Measurements from ENCODE around the gene TAF15. TPM values are rescaled to one million over a fixed set of nuclear protein-coding genes. Genes with fewer than 3 reads are reported as not detected.
A peak's percentile ranks its signal among the peaks of the same experiment; 100 is the strongest.

Gene TAF15
- total RNA-seq, 4 donors from 2014 or later = 48.7 to 111 (median 66.7) TPM

DNA sequence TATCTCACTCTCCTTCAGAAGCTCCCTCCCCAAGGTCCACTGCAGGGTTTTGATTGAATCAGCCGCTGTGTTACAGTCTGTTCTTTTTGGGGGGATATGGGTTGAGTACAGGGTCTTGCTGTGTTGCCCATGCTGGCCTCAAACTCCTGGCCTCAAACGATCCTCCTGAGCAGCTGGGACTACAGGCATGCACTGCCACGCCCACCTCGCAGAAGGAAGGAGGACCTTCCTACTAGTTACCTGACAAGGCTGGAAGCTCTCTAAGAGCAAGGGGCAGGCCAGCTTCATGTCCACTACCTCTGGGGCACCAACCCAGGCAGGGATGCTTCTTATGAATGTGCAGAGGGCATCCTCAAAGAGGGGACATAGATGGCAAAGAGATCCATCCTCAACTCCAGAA lies 11.9 kb upstream of the TAF15 start:
- no peak for DNase-seq
- Histone ChIP-seq H3K36me3 (no peaks in the 10 kb centered on the region), H3K9me3 (no peaks in the 10 kb centered on the region), H3K4me3 (no peak overlapping the region), H3K4me1 (peaks cover 22 to 83% (median 50%) of the 10 kb centered on the region in 3 donors), H3K27ac (no peak overlapping the region), H3K27me3 (peaks cover 0 to 44% (median 0%) of the 10 kb centered on the region in 4 donors)
- no peak for TF ChIP-seq POLR2A (IDR thresholded peaks at IDR 0.05)
- TF ChIP-seq, protein P1, sequence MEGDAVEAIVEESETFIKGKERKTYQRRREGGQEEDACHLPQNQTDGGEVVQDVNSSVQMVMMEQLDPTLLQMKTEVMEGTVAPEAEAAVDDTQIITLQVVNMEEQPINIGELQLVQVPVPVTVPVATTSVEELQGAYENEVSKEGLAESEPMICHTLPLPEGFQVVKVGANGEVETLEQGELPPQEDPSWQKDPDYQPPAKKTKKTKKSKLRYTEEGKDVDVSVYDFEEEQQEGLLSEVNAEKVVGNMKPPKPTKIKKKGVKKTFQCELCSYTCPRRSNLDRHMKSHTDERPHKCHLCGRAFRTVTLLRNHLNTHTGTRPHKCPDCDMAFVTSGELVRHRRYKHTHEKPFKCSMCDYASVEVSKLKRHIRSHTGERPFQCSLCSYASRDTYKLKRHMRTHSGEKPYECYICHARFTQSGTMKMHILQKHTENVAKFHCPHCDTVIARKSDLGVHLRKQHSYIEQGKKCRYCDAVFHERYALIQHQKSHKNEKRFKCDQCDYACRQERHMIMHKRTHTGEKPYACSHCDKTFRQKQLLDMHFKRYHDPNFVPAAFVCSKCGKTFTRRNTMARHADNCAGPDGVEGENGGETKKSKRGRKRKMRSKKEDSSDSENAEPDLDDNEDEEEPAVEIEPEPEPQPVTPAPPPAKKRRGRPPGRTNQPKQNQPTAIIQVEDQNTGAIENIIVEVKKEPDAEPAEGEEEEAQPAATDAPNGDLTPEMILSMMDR (IDR thresholded peaks at IDR 0.05) = no peak
- intact Hi-C loops (cut with DNase I) = no loop called here
- WGBS, 2 donors = 58 to 92% methylated on average over 1 to 2 of the region's 4 CpGs

DNA sequence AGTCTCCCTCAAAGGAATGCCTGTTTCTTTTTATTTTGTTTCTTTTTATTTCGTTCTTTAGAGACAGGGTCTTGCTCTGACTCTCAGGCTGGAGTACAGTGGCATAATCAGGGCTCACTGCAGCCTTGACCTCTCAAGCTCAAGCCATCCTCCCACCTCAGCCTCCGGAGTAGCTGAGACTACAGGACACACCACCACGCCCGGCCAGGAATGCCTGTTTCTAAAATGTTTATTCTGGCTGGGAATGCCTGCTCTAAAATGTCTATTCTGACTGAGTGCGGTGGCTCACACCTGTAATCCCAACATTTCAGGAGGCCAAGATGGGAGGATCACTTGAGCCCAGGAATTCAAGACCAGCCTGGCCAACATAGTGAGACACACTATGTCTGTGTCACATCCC lies 11.4 kb upstream of the TAF15 start:
- intact Hi-C loops (cut with DNase I) = no loop called here
- Histone ChIP-seq H3K27ac (no peak overlapping the region), H3K4me1 (peaks cover 22 to 78% (median 47%) of the 10 kb centered on the region in 3 donors), H3K36me3 (no peaks in the 10 kb centered on the region), H3K9me3 (no peaks in the 10 kb centered on the region), H3K4me3 (no peak overlapping the region), H3K27me3 (peaks cover 0 to 44% (median 0%) of the 10 kb centered on the region in 4 donors)
- no peak for DNase-seq
- 58 to 82% methylated on average over 4 of the region's 5 CpGs for WGBS, 2 donors
- TF ChIP-seq, protein P1 (IDR thresholded peaks at IDR 0.05) = no peak
- no peak for TF ChIP-seq POLR2A (IDR thresholded peaks at IDR 0.05)

DNA sequence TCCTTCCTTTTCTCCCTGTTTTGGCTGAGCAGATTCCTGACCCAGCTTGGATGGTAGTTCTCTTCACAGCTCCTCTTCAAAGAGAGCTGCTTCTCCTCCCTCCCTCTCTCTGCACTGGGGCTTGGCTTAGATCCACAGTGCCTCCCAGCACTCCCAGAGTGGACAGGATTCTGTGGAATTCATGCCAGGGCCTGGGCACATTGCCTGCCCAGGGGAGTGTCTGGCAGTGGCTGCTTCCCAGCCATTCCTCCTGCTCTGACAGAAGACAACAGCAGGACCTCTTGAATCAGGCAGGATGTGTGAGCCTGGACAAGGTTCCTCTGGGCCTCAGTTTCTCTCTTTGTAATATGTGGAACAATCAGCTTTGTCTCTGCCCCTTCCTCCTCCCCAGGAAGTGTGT lies 9.3 kb upstream of the TAF15 start:
- intact Hi-C loops (cut with DNase I) = no loop called here
- DNase-seq = no peak

DNA sequence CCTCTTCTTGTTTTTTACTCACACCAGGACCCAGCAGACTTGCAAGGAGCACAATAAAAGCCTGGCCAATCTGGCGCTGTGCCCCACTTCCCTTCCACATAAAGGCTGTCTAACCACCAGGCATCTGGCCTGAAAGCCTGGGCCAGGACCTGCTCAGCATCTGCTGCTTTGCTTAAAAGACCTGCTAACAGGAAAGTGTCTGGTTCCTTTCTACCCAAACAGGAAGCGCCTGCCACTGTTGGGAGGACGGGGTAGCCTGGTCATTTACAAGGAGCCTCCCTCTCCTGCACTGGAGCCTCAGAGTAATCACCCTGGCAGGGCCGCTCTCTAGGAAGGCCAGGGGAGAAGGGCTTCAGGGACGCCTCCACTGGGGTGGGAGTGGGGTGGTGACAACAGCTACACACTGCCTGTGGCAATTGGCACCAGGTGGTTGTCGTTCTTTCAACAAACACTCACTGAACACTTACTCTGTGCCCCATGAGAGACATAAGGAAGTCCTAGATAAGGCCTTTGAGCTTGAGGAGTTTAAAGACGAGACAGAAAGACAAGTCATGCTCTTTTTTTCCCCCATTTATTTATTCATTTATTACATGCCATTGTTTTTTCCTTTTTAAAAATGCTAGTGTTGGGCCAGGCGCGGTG lies 7.6 kb upstream of the TAF15 start:
- 50 to 57% methylated on average over 5 to 6 of the region's 9 CpGs for WGBS, 2 donors
- Histone ChIP-seq H3K9me3 (no peaks in the 10 kb centered on the region), H3K27me3 (peaks cover 0 to 9% (median 0%) of the 10 kb centered on the region in 4 donors), H3K4me1 (peaks cover 10 to 50% (median 35%) of the 10 kb centered on the region in 3 donors), H3K36me3 (no peaks in the 10 kb centered on the region), H3K4me3 (no peak overlapping the region), H3K27ac (peak overlapping the region in 3 of 4 donors; percentile 21 to 80 (median 69))
- intact Hi-C loops (cut with DNase I) = no loop called here
- TF ChIP-seq POLR2A (IDR thresholded peaks at IDR 0.05) = no peak
- TF ChIP-seq, protein P1 (IDR thresholded peaks at IDR 0.05) = no peak
- DNase-seq = no peak

More for the DNA sequence above, 9.3 kb upstream of the TAF15 start:
- peaks cover 0 to 26% (median 0%) of the 10 kb centered on the region in 4 donors for H3K27me3 ChIP-seq
- H3K4me1 ChIP-seq = peaks cover 17 to 65% (median 43%) of the 10 kb centered on the region in 3 donors
- TF ChIP-seq, protein P1 (IDR thresholded peaks at IDR 0.05) = no peak
- TF ChIP-seq POLR2A (IDR thresholded peaks at IDR 0.05) = no peak
- H3K27ac ChIP-seq = peak overlapping the region; percentile 0 to 80 (median 49)
- H3K9me3 ChIP-seq = no peaks in the 10 kb centered on the region
- H3K36me3 ChIP-seq = no peaks in the 10 kb centered on the region
- no peak overlapping the region for H3K4me3 ChIP-seq

DNA sequence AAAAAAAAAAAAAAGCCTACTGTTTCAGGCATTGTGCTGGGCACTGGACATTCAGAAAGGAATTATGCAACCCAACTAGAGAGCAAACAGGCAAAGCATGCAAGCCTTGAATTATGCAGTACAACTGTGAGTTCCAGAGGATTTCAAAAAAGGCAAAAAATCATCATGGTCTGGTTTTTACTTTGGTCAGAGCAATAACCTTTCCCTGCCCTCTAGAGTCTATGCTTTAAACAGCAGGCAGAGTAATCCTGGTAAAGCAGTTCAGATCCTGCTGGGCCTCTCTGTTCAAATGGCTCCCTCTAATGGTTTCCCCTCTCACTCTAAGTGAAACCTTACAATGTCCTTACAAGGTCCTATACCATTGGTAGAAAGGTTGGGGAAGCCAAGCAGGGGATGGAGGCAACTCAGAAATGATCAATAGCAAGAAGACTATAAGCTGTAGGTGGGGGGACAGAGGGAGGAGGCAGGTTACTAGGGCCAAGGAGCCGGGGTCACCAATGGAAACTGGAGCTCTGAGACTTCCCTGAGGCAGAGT lies 4.6 kb upstream of the TAF15 start:
- no peak for DNase-seq
- H3K27ac ChIP-seq = peak overlapping the region; percentile 27 to 58 (median 52)

More for the DNA sequence above, 4.6 kb upstream of the TAF15 start:
- peaks cover 18 to 45% (median 36%) of the 10 kb centered on the region in 3 donors for H3K4me1 ChIP-seq
- TF ChIP-seq, protein P1 (IDR thresholded peaks at IDR 0.05) = peak; percentile 61 to 95 (median 90)
- TF ChIP-seq POLR2A (IDR thresholded peaks at IDR 0.05) = no peak
- 19 to 50% methylated on average over 1 of the region's 1 CpG for WGBS, 2 donors
- H3K27me3 ChIP-seq = no peaks in the 10 kb centered on the region
- intact Hi-C loops (cut with DNase I) = loop anchor here (2.0 kb wide), 1 partner anchor 40 kb away; no protein-coding TSS in a partner anchor
- H3K4me3 ChIP-seq = no peak overlapping the region
- H3K36me3 ChIP-seq = no peaks in the 10 kb centered on the region
- no peaks in the 10 kb centered on the region for H3K9me3 ChIP-seq
